ENCODE measurements around the gene PLEKHF1.
A peak's percentile ranks its signal among the peaks of the same experiment; 100 is the strongest.

The PLEKHF1 gene

DNA sequence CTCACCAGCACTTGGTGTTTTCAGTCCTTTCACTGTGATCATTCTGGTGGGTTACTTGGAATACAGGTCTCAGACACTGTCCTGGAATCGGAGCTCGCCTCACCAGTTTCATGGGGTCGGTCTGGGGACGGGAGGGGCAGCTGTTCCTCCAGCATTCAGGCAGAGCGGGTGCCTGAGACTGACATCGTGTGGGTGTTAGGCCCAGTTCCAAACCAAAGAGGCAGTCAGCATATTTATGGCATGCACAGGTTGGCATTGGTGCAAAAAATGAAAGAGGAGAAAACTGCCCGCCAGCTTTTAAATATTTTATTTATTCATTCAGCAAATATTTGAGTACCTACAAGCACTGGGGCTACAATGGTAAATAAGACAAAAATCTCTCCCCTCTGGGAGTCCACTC lies 20.1 kb downstream of the PLEKHF1 start:
- no peak overlapping the region for H4K8ac ChIP-seq (ENCODE audit: low read length)
- H3K4me2 ChIP-seq (ENCODE audit: low read length, poor library complexity, severe bottlenecking) = no peak overlapping the region
- no peaks in the 10 kb centered on the region for H3K36me3 ChIP-seq (ENCODE audit: control insufficient read depth in 1 of 2, insufficient read depth in 2 of 2, low read depth in 1 of 2, low read length in 2 of 2)
- no peak overlapping the region for H2AFZ ChIP-seq (ENCODE audit: low read depth, low read length)
- no peak overlapping the region for H3K9ac ChIP-seq (ENCODE audit: low read length)
- H3K27me3 ChIP-seq (ENCODE audit: control insufficient read depth in 1 of 2, insufficient read depth in 1 of 2, low read length in 2 of 2) = peaks cover 0 to 4% of the 10 kb centered on the region in 2 experiments
- no peaks in the 10 kb centered on the region for H3K9me3 ChIP-seq (ENCODE audit: control insufficient read depth, low read length)
- no peak overlapping the region for H3K4ac ChIP-seq (ENCODE audit: low read depth in 1 of 2, low read length in 2 of 2)
- H3K14ac ChIP-seq (ENCODE audit: low read length in 2 of 2) = no peak overlapping the region
- H4K91ac ChIP-seq (ENCODE audit: low read length) = no peak overlapping the region
- H2AK5ac ChIP-seq (ENCODE audit: low read length, severe bottlenecking) = no peak overlapping the region
- peaks cover 5% of the 10 kb centered on the region for H3K4me1 ChIP-seq (ENCODE audit: control insufficient read depth, insufficient read depth, low read depth, low read length)
- H3K4me3 ChIP-seq (ENCODE audit: insufficient read depth in 1 of 2, low read depth in 1 of 2, low read length in 2 of 2) = no peak overlapping the region
- H3K79me1 ChIP-seq (replicated peaks; ENCODE audit: low read length, poor library complexity, severe bottlenecking) = no peaks in the 10 kb centered on the region
- H2BK15ac ChIP-seq (ENCODE audit: low read depth, poor library complexity, severe bottlenecking) = no peak overlapping the region
- no peak overlapping the region for H2BK5ac ChIP-seq (ENCODE audit: low read depth, low read length, poor library complexity, severe bottlenecking)
- DNase-seq = no peak
- H2BK120ac ChIP-seq (ENCODE audit: low read depth, low read length) = no peak overlapping the region
- H3K18ac ChIP-seq (ENCODE audit: low read depth in 1 of 2, low read length in 2 of 2) = no peak overlapping the region
- no peak overlapping the region for H3K23ac ChIP-seq (ENCODE audit: low read length in 2 of 2)
- 97% methylated on average over 6 of the region's 7 CpGs for WGBS
- no peak overlapping the region for H3K27ac ChIP-seq (ENCODE audit: low read length, poor library complexity, severe bottlenecking)
- no peak overlapping the region for H2BK12ac ChIP-seq (ENCODE audit: low read length in 2 of 2)

DNA sequence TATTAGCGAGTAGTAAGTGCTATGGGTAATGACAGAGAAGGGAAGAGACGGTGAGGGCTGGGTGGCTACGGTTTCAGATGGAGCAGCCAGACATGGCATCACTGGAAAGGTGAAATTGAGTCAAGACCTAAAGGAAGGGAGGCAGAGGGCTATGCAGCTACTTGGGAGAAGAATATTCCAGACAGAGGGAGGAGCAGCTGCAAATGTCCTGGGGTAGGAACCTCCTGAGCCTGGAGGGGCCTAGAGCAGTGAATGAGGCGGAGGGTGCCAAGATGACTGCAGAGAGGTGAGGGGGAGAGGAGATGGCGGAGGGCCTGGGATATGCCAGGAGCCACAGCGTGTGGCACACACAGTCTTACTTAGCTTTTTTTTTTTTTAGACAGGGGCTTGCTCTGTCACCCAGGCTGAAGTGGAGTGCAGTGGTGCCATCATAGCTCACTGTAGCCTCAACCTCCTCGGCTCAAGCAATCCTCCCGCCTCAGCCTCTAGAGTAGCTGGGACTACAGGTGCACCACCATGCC lies 21.1 kb downstream of the PLEKHF1 start:
- no peak for DNase-seq
- Histone ChIP-seq H3K14ac (ENCODE audit: low read length in 2 of 2) (no peak overlapping the region), H3K4me2 (ENCODE audit: low read length, poor library complexity, severe bottlenecking) (no peak overlapping the region), H3K4me3 (ENCODE audit: insufficient read depth in 1 of 2, low read depth in 1 of 2, low read length in 2 of 2) (peak overlapping the region in 1 of 2 experiments; percentile 76), H2BK15ac (ENCODE audit: low read depth, poor library complexity, severe bottlenecking) (no peak overlapping the region), H2AK5ac (ENCODE audit: low read length, severe bottlenecking) (no peak overlapping the region), H2AFZ (ENCODE audit: low read depth, low read length) (no peak overlapping the region), H3K4ac (ENCODE audit: low read depth in 1 of 2, low read length in 2 of 2) (no peak overlapping the region), H3K4me1 (ENCODE audit: control insufficient read depth, insufficient read depth, low read depth, low read length) (peaks cover 5% of the 10 kb centered on the region), H3K23ac (ENCODE audit: low read length in 2 of 2) (no peak overlapping the region), H4K8ac (ENCODE audit: low read length) (no peak overlapping the region), H4K91ac (ENCODE audit: low read length) (no peak overlapping the region), H3K27ac (ENCODE audit: low read length, poor library complexity, severe bottlenecking) (no peak overlapping the region), H3K79me1 (replicated peaks; ENCODE audit: low read length, poor library complexity, severe bottlenecking) (no peaks in the 10 kb centered on the region), H3K27me3 (ENCODE audit: control insufficient read depth in 1 of 2, insufficient read depth in 1 of 2, low read length in 2 of 2) (peaks cover 0 to 4% of the 10 kb centered on the region in 2 experiments), H2BK5ac (ENCODE audit: low read depth, low read length, poor library complexity, severe bottlenecking) (no peak overlapping the region), H2BK120ac (ENCODE audit: low read depth, low read length) (no peak overlapping the region), H2BK12ac (ENCODE audit: low read length in 2 of 2) (no peak overlapping the region), H3K18ac (ENCODE audit: low read depth in 1 of 2, low read length in 2 of 2) (no peak overlapping the region), H3K9me3 (ENCODE audit: control insufficient read depth, low read length) (peaks cover 4% of the 10 kb centered on the region), H3K36me3 (ENCODE audit: control insufficient read depth in 1 of 2, insufficient read depth in 2 of 2, low read depth in 1 of 2, low read length in 2 of 2) (peaks cover 0 to 3% of the 10 kb centered on the region in 2 experiments), H3K9ac (ENCODE audit: low read length) (peak overlapping the region; percentile 95)
- WGBS = 91% methylated on average over 8 of the region's 8 CpGs

- no peaks in the 10 kb centered on the region for H3K79me1 ChIP-seq (replicated peaks; ENCODE audit: low read length, poor library complexity, severe bottlenecking)
- H4K91ac ChIP-seq (ENCODE audit: low read length) = no peak overlapping the region
- H2AK5ac ChIP-seq (ENCODE audit: low read length, severe bottlenecking) = no peak overlapping the region
- H4K8ac ChIP-seq (ENCODE audit: low read length) = peak overlapping the region; percentile 7
- H3K27me3 ChIP-seq (ENCODE audit: control insufficient read depth in 1 of 2, insufficient read depth in 1 of 2, low read length in 2 of 2) = peaks cover 0 to 4% of the 10 kb centered on the region in 2 experiments
- peak; percentile 72 for DNase-seq
- H2AFZ ChIP-seq (ENCODE audit: low read depth, low read length) = no peak overlapping the region
- peak overlapping the region in 1 of 2 experiments; percentile 78 for H3K14ac ChIP-seq (ENCODE audit: low read length in 2 of 2)
- peak overlapping the region in 1 of 2 experiments; percentile 76 for H3K4me3 ChIP-seq (ENCODE audit: insufficient read depth in 1 of 2, low read depth in 1 of 2, low read length in 2 of 2)
- no peak overlapping the region for H2BK15ac ChIP-seq (ENCODE audit: low read depth, poor library complexity, severe bottlenecking)
- peaks cover 0 to 3% of the 10 kb centered on the region in 2 experiments for H3K36me3 ChIP-seq (ENCODE audit: control insufficient read depth in 1 of 2, insufficient read depth in 2 of 2, low read depth in 1 of 2, low read length in 2 of 2)
- no peak overlapping the region for H3K4ac ChIP-seq (ENCODE audit: low read depth in 1 of 2, low read length in 2 of 2)
- H3K4me1 ChIP-seq (ENCODE audit: control insufficient read depth, insufficient read depth, low read depth, low read length) = peaks cover 5% of the 10 kb centered on the region
- no peak overlapping the region for H3K4me2 ChIP-seq (ENCODE audit: low read length, poor library complexity, severe bottlenecking)
- no peak overlapping the region for H2BK12ac ChIP-seq (ENCODE audit: low read length in 2 of 2)
- H3K18ac ChIP-seq (ENCODE audit: low read depth in 1 of 2, low read length in 2 of 2) = peak overlapping the region in 1 of 2 experiments; percentile 4
- H3K27ac ChIP-seq (ENCODE audit: low read length, poor library complexity, severe bottlenecking) = no peak overlapping the region
- 91% methylated on average over 14 of the region's 17 CpGs for WGBS
- H3K9ac ChIP-seq (ENCODE audit: low read length) = peak overlapping the region; percentile 95
- no peak overlapping the region for H2BK5ac ChIP-seq (ENCODE audit: low read depth, low read length, poor library complexity, severe bottlenecking)
- no peak overlapping the region for H3K23ac ChIP-seq (ENCODE audit: low read length in 2 of 2)
- H2BK120ac ChIP-seq (ENCODE audit: low read depth, low read length) = no peak overlapping the region
- H3K9me3 ChIP-seq (ENCODE audit: control insufficient read depth, low read length) = peaks cover 4% of the 10 kb centered on the region
These were observed 22.1 kb downstream of the PLEKHF1 start for GRCh38 chr19:29687244-29687896.

GRCh38 chr19:29687897-29688728 lies 22.9 kb downstream of the PLEKHF1 start:
- Histone ChIP-seq H3K4me3 (ENCODE audit: insufficient read depth in 1 of 2, low read depth in 1 of 2, low read length in 2 of 2) (peak overlapping the region in 1 of 2 experiments; percentile 76), H3K79me1 (replicated peaks; ENCODE audit: low read length, poor library complexity, severe bottlenecking) (no peaks in the 10 kb centered on the region), H3K18ac (ENCODE audit: low read depth in 1 of 2, low read length in 2 of 2) (no peak overlapping the region), H3K27ac (ENCODE audit: low read length, poor library complexity, severe bottlenecking) (no peak overlapping the region), H2BK5ac (ENCODE audit: low read depth, low read length, poor library complexity, severe bottlenecking) (no peak overlapping the region), H3K9ac (ENCODE audit: low read length) (peak overlapping the region; percentile 95), H3K23ac (ENCODE audit: low read length in 2 of 2) (no peak overlapping the region), H2BK12ac (ENCODE audit: low read length in 2 of 2) (no peak overlapping the region), H2BK15ac (ENCODE audit: low read depth, poor library complexity, severe bottlenecking) (no peak overlapping the region), H4K8ac (ENCODE audit: low read length) (no peak overlapping the region), H4K91ac (ENCODE audit: low read length) (no peak overlapping the region), H3K4ac (ENCODE audit: low read depth in 1 of 2, low read length in 2 of 2) (no peak overlapping the region), H2AK5ac (ENCODE audit: low read length, severe bottlenecking) (no peak overlapping the region), H2AFZ (ENCODE audit: low read depth, low read length) (no peak overlapping the region), H3K9me3 (ENCODE audit: control insufficient read depth, low read length) (peaks cover 4% of the 10 kb centered on the region), H2BK120ac (ENCODE audit: low read depth, low read length) (no peak overlapping the region), H3K4me1 (ENCODE audit: control insufficient read depth, insufficient read depth, low read depth, low read length) (peaks cover 5% of the 10 kb centered on the region), H3K14ac (ENCODE audit: low read length in 2 of 2) (no peak overlapping the region), H3K27me3 (ENCODE audit: control insufficient read depth in 1 of 2, insufficient read depth in 1 of 2, low read length in 2 of 2) (peaks cover 0 to under 1% of the 10 kb centered on the region in 2 experiments), H3K36me3 (ENCODE audit: control insufficient read depth in 1 of 2, insufficient read depth in 2 of 2, low read depth in 1 of 2, low read length in 2 of 2) (peaks cover 0 to 3% of the 10 kb centered on the region in 2 experiments), H3K4me2 (ENCODE audit: low read length, poor library complexity, severe bottlenecking) (no peak overlapping the region)
- WGBS = 86% methylated on average over 17 of the region's 18 CpGs
- peak; percentile 59 for DNase-seq

All from mesenchymal stem cell (in vitro differentiated cells and primary cell).